ENCODE results near the gene FADS2.
A peak's percentile ranks its signal among the peaks of the same experiment; 100 is the strongest.
"Not testable (repeated sequence)": the region's sequence is repeated elsewhere in the genome, so short reads cannot be mapped to it uniquely, and the experiment has no call there.

Gene FADS2

GRCh38 chr11:61869708-61870451, 41.8 kb downstream of the FADS2 start:
- no peak for DNase-seq

- DNase-seq, result no peak
Observed at GRCh38 chr11:61870541-61871031, 42.5 kb downstream of the FADS2 start.

- peak; percentile 36 for DNase-seq
Observed at GRCh38 chr11:61871158-61871597, 43.1 kb downstream of the FADS2 start.

DNA sequence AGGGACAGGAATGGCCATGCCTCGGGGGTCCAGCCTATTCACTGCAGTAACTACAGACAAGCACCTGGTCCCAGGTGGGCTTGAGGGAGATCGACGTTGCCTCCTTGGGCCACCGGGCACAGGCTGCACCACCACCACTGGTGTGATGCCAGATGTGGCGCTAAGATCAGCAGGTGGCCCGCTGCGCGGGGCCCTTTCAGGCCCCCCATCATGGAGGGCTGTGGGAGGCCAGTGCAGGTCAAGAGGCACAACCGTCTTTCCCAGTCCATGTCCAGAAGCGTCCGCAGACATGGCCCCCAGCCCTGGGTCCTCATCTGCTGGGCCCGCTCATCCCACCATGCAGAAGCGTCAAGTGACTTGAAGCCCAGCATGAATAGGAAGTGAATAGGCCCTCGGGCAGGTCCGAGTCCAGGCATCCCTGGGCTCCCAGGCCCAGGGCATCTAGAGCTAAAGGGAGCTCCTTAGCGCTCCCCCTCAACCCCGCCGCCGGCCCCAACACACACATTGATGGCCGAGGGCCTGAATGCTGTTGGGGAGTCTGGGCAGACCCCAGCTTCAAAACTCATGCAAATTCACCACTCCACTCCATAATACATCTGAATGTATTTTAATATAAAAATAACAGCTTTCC, 45.0 kb downstream of the FADS2 start:
- no peak for DNase-seq

DNA sequence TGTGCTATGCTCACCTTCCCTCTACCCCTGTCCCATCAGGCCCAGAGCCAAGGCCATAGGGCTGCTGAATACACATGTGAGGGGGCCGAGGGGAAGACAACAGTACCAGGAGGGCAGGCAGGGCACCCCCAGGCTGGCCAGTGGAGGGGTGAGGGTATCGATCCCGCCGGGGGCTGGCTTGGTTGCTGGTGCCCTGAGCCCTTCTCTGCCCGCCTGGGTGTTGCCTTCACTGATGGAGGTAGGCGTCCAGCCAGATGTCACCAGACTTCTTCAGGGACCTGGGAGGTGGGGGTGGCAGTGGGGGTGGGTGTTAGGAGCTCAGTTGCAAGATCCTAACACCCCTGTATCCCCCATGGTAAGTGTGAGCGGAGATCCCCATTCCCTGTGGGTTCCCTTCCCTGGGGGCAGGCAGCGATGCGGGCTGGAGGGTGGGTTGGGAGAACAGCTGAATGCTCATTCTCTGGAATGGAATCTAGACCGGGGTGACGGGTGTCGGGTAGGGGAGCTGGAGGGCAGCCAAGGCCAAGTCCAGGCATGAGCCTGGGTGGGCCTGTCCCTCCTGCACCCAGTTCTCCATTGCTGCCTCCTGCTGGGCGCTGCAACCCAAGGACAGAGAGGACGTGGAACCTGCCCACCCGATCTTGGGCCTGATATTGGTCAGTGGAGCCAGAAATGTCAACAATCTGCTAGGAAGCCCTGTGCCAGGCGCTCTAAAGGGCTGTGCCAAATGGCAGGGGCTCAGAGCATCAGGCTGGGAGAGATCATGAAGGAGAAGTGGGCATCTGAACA, 45.7 kb downstream of the FADS2 start:
- no peak for DNase-seq

DNA sequence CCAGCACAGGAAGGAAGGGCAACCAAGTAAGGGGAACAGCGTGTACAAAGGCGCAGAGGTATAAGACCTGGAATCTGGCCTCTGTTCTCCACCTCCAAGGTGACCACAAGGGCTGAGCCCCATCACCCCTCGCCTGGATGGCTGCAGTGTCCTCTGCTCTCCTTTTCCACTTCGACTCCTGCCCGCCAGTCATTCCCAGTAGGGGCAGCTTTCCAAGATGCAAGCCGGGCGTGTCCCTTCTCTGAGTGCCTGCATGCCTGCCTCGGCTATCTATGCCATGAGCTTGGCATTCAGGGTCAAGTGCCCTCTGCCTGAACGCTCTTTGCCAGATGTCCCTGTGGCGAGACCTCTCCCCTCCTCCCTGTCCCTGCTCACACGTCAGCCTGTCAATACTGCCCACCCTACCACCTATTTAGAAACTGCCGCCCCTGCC, 46.3 kb downstream of the FADS2 start:
- no peak for DNase-seq

DNA sequence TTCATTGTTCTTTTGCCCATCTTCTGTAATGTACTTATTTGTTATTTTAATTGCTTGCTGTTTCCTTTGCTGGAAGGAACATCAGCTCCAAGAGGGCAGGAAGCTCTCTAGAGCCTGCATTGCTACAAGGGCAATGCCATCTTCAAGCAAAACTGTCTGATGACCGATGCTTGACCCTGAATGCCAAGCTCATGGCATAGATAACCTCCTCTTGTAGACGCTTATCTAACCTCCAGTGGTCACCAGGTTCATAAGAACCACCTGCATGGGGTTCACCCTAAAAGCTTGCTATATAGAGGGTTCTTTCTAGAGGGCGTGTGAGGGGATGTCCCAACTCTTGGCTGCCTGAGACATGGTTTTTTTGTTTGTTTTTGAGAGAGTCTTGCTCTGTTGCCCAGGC, 46.8 kb downstream of the FADS2 start:
- DNase-seq, result no peak

DNA sequence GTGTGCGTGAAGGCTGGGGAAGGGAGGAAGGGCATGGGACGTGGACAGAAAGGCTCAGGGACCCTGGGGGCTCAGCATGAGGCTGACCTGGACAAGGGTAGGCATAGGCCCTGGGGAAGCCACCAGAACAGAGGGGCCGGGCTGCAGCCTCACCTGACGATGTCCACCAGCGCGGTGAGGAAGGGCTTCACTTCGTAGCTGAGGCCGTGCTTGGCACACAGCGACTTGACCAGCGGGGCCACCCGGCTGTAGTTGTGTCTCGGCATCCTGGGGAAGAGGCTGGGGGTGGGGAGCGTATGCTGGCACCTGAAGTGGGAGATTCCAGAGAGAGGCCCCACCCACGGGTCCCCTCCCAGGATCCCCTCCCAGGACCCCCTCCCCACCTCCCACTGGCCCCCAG, 47.6 kb downstream of the FADS2 start:
- DNase-seq, result no peak

GRCh38 chr11:61879152-61879551, 51.1 kb downstream of the FADS2 start:
- DNase-seq, result no peak

GRCh38 chr11:61880031-61880430, 51.9 kb downstream of the FADS2 start:
- no peak for DNase-seq

GRCh38 chr11:61880454-61880853, 52.4 kb downstream of the FADS2 start:
- no peak for DNase-seq

DNA sequence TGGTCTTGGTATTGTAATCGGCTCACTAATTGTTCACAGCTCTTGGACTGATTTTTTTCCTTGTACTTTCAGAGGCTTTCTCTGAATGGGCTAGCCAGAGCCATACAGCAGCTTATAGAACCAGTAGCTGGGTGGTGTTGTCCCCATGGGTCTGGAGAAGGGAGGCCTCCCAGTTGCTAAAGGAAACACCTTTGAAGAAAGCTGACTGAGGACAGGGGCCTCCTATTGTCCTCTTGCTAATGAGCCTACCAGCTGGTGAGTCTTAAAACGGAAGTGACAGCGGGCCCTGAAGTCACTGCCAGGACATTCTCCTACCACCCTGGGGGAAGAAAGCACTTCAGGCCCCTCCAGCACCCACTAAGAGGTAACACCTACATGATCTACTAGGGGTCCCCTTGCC, 53.3 kb downstream of the FADS2 start:
- DNase-seq, result no peak

- DNase-seq, result not testable (repeated sequence)
Observed at GRCh38 chr11:61882267-61882666, 54.2 kb downstream of the FADS2 start.

- no peak for DNase-seq
Observed at GRCh38 chr11:61882879-61883278, 54.8 kb downstream of the FADS2 start.

DNA sequence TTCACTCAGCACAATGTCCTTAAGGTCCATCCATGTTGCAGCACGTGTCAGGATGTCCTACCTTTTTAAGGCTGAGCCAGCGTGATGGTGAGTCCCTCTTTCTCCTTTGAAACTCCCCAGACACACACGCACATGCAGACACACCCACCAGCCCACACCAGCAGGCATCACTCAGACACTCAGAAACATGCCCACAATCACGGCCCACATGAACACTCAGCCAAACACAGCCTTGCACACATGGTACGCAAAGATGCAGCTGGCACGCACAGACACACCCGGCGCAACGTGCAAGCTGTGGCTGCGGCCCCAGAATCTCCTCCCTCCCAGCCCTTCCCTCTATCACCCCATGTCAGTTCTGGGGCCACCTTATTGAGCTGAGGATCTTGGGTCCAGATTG, 55.2 kb downstream of the FADS2 start:
- DNase-seq, result no peak

GRCh38 chr11:61883947-61884346, 55.8 kb downstream of the FADS2 start:
- DNase-seq, result no peak

- DNase-seq, result no peak
Observed at GRCh38 chr11:61885166-61885778, 57.2 kb downstream of the FADS2 start.

- no peak for DNase-seq
Observed at GRCh38 chr11:61885784-61886580, 57.9 kb downstream of the FADS2 start.

DNA sequence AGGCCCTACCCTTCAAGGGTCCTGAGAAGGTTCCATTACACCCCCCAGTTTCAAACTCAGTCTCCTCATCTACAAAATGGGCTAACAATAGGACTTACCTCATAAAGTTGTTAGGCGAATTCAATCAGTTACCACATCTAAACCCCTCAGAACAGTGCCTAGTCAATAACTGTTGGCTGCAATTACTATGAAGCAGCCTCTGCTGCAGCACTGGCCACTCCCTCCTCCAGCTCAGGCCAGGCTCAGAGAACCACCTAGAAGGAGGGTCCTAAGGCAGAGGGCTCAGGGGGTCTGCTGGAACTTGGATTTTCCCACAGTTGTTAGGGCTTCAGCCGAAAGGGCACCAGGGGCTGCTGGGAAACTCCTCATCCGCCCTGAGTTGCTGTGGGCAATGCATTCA, 58.5 kb downstream of the FADS2 start:
- no peak for DNase-seq

GRCh38 chr11:61887839-61888494, 59.9 kb downstream of the FADS2 start:
- no peak for DNase-seq

GRCh38 chr11:61888590-61888989, 60.5 kb downstream of the FADS2 start:
- no peak for DNase-seq

GRCh38 chr11:61889831-61890230, 61.7 kb downstream of the FADS2 start:
- no peak for DNase-seq
